ENCODE measurements around the gene PDZD2.

DNA sequence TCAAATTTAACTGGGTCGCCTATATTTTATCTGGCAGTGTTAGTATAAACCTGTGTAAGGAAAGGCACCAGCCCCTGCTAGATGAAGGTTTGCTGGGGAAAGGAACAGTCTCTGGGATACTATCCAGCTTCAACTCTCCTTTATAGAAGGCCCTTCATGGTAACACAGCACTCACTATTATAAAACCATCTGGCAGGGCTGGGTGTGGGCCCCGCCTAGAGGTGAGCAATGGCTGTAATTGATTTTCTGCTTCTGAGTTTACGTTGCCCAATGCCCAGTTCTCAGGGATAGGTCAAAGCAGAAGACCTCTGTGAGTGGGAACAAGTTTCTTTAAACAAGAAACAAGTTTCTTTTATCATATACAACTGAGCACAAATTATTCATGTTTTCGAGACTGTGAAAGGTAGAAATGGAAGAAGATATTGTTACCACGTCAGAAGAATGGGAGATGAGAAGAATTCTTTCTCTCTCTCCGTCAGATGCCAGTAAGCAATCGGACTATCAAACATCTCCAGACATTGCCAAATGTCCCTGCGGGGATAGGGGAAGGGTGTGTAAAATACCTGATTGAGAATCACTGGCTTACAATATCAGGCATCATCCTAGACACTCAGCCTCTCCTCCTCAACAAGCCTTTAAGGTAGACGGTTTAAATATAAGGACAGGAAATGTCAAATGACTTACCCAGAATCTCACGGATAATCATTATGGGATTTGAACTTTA lies 205.9 kb downstream of the PDZD2 start:
- TF ChIP-seq, protein P1, sequence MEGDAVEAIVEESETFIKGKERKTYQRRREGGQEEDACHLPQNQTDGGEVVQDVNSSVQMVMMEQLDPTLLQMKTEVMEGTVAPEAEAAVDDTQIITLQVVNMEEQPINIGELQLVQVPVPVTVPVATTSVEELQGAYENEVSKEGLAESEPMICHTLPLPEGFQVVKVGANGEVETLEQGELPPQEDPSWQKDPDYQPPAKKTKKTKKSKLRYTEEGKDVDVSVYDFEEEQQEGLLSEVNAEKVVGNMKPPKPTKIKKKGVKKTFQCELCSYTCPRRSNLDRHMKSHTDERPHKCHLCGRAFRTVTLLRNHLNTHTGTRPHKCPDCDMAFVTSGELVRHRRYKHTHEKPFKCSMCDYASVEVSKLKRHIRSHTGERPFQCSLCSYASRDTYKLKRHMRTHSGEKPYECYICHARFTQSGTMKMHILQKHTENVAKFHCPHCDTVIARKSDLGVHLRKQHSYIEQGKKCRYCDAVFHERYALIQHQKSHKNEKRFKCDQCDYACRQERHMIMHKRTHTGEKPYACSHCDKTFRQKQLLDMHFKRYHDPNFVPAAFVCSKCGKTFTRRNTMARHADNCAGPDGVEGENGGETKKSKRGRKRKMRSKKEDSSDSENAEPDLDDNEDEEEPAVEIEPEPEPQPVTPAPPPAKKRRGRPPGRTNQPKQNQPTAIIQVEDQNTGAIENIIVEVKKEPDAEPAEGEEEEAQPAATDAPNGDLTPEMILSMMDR (conservative IDR thresholded peaks at IDR 0.05; ENCODE audit: low read length): no peak; the same call in 1 of the 2 replicates
- no peak for TF ChIP-seq EZH2phosphoT487 (IDR thresholded peaks at IDR 0.05; ENCODE audit: borderline replicate concordance)

All from Loucy (cell line).